H1 (cell line): ENCODE data around the gene CAPZB.

ENCODE experiments used
- BCL11A ChIP-seq, 2 experiments: IDR thresholded peaks; one replicate each; pipeline ENCODE4 v1.6.1; 2011; ENCODE audit warnings: low read depth in 2 of 2, low read length in 2 of 2, mild to moderate bottlenecking in 2 of 2
- RNF2 ChIP-seq: fragments of 200-900, 300-1000 bp; sonication (generic); IDR thresholded peaks from 2 replicates; pipeline ENCODE4 v1.7.1; 2016; ENCODE audit warnings: borderline replicate concordance, low read depth, mild to moderate bottlenecking, antibody characterized with exemption, low read length; ENCODE audit not compliant: poor library complexity, severe bottlenecking; ENCODE audit errors: missing control alignments
- TCF12 ChIP-seq: IDR thresholded peaks from 2 replicates; pipeline ENCODE4 v1.6.1; 2011; ENCODE audit warnings: low read depth, mild to moderate bottlenecking, low read length
- TF ChIP-seq, protein P1 (sequence below): IDR thresholded peaks from 2 replicates; pipeline ENCODE4 v1.6.1; 2012; ENCODE audit warnings: inconsistent platforms

DNA sequence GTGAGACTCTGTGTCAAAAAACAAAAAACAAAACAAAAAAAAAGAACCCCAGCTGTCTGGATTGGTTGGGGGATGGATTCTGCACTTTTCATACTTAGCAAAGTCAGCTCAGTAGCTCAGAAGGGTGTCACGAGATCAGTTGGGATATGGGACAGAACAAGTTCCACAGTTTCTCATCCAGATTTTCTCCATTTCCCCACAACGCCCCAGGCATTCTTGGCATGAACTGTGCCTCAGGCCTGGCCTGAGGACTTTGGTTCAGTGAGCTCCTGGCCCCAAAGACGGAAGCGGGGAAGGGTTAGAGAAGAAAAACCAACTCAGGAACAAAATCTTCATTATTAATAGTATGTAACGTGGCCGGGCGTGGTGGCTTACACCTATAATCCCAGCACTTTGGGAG is 175.3 kb downstream of the CAPZB start:
- TF ChIP-seq BCL11A (IDR thresholded peaks at IDR 0.05; ENCODE audit: low read depth in 2 of 2, low read length in 2 of 2) = no peak
- no peak for TF ChIP-seq RNF2
- TF ChIP-seq TCF12 = no peak
- TF ChIP-seq, protein P1, sequence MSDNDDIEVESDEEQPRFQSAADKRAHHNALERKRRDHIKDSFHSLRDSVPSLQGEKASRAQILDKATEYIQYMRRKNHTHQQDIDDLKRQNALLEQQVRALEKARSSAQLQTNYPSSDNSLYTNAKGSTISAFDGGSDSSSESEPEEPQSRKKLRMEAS = no peak
